ENCODE data around the gene LINC00305.

The LINC00305 gene

DNA sequence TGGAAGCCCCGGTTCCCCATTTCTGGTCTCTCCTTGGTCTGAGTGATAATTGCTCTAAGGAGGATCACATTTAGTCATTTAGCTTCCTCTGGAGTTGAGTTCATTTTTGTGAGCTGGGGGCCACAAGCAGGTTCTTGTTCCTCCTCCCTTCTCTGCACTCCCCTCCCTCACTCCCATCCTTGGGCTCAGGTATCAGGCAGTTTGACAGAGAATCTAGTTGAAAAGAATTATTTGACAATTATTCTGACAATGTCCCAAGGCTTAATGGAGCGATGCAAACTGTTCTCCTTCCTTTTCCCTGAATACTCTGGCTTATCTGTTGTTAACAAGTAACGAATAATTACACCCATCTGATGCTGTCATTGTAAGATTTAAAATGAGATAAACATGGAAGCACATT lies 117.5 kb downstream of the LINC00305 start:
- DNase-seq = no peak

Data from amygdala (tissue), 56 donors.